HG03039 (cell line): ENCODE data around the gene RGS2.

ENCODE experiments used
- ATAC-seq: cut with Tn5 transposase; IDR thresholded peaks from one replicate; pipeline ENCODE4 v1.9.1; 2021; ENCODE audit warnings: mild to moderate bottlenecking, moderate library complexity; ENCODE audit not compliant: unreplicated experiment

RGS2 gene

GRCh38 chr1:192795916-192796618 is 12.8 kb upstream of the RGS2 start:
- ATAC-seq, result no peak

DNA sequence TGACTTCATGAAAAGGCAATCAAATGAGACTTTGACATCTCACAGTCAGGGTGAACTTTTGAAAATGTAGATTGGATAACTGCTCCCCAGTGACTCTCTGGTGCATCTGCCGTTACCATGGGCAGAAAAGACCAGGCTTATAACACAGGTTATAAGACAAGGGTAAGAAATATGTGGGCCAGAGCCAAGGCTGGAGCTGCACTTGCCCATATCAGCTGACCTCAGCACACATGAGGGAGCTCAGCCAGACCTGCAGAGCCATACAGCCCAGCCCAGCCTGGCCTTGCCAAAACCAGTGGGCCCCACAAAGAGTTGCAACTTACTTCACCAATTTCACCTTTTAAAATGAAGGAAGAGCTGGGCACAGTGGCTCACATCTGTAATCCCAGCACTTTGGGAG is 11.7 kb upstream of the RGS2 start:
- no peak for ATAC-seq

- ATAC-seq, result no peak
These were observed 10.9 kb upstream of the RGS2 start for GRCh38 chr1:192797891-192798290.

DNA sequence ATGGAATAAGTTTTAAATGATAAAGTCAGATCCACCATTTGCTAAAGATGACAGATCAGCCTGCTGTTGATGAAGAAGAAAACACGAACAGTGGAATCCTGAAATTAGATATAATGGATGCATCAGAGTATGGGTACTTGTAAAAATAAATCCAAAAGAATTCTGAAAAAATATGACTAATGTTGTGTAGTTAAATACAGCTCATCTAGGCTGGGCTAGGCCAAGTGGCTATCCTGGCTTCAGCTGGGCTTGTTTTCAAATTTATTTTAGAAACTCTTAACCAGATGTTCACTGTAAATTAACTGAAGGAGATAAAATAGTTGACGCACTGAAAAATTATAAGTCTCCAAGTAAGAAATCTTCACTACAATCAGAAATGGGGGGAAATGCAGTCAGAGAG is 7.4 kb upstream of the RGS2 start:
- no peak for ATAC-seq

- ATAC-seq, result no peak
These were observed 6.4 kb upstream of the RGS2 start for GRCh38 chr1:192802406-192802805.

- ATAC-seq, result no peak
These were observed 5.3 kb upstream of the RGS2 start for GRCh38 chr1:192803501-192803900.

DNA sequence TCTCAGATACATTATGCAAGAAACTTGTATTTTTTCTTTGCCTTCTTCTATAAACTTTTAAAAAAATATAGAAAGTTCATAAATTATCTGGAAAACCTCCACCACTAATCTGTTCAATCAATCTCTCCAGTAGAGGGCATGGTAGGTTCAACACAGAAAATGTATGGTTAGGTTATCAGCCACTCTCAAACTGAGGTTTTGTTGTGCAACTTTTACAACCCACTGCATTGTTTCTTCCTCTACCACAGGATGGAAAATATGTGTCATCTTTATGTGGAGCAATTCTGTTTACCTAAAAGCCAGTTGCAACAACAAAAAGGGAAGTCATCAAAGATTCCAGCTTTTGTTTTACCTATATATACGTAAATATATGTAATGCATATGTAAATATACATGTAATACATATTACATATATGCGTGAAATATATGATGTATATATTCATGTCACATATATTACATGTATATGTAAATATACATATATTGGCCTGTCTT is 3.0 kb upstream of the RGS2 start:
- ATAC-seq, result peak; percentile 26

DNA sequence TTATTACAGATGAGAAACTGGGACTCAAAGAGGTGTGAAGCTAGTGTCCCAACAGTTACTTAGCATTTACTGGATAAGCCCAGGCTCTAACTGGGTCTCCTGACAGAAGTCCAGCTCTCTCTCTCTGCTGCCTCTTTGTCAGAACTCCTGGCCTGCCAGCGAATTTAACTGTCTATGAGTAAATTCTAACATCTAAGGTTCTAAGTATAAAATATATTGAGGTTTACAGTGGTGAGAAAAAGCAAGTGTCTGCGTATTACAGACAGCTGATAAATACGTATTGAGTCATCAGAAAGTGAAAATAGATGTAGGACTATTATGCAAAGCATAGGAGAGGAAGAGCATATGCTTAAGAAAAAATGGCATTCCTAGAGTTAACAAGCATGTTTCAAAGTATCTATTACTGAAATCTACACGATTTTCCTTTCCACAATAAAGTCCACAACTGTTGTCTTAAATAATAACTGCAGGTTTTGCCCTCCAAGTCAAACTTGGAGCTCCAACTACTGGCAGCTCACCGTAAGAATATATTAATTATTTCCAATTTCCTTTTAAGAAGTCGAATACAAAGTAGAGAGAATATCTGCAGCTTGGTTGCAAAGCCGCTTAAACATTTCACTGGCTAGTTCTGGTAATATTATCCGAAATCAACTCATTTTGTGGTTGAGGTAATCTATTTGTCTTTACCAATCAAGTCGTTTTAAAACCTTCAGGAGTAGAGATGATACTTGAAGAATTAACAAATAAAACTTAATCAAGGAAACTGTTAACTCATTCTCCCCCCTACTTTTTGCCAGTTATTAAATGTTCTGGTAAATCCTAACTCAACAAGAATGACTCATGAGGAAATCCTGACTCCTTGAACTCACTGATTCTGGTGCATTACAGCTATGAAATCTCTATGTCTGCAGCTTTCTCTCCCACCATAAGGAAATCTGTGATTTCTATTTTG is 1.4 kb upstream of the RGS2 start:
- peak; percentile 29 for ATAC-seq

DNA sequence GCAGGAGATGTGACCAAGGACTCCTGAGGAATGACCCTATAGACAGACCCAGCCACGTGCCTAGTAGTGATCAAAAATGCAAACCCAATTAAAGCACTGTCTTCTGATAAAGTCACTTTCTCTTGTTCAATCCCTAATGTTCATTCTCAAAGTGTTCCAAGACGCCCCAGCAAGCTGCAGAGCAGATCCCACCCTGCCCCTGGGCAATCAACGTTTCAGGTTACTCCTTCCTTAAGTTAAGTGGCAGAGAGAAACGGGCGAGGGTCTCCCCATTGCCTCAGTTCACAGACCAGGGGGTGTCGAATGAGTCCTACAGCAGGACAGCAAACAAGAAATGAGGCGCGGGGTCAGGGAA is 699 bp upstream of the RGS2 start:
- ATAC-seq, result no peak

- no peak for ATAC-seq
These were observed 741 bp downstream of the RGS2 start for GRCh38 chr1:192809307-192810252.

- ATAC-seq, result no peak
These were observed 1.5 kb downstream of the RGS2 start for GRCh38 chr1:192810253-192810880.

GRCh38 chr1:192811006-192811405 is 2.2 kb downstream of the RGS2 start:
- no peak for ATAC-seq

- ATAC-seq, result no peak
These were observed 2.9 kb downstream of the RGS2 start for GRCh38 chr1:192811594-192812239.

GRCh38 chr1:192812420-192813209 is 3.8 kb downstream of the RGS2 start:
- no peak for ATAC-seq

DNA sequence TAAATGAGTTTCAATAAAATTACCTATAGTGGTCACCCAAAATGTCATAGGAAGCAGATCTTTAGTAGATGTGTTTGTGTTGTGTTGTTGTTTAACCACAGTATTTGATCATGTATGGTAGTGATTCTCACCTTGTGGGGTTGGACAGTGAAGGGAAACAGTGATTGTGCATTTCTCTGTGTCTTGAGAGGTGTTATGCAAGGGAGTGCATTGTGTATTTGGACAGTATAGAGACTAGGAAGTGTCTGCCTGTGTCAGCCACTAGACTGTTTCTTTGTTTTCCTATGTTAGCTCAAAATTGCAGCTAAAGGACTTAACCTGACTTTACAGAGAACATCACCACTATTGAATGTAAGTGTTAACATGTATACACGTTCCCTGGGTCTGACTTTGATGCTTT is 6.0 kb downstream of the RGS2 start:
- no peak for ATAC-seq

GRCh38 chr1:192817246-192817645 is 8.4 kb downstream of the RGS2 start:
- ATAC-seq, result no peak

DNA sequence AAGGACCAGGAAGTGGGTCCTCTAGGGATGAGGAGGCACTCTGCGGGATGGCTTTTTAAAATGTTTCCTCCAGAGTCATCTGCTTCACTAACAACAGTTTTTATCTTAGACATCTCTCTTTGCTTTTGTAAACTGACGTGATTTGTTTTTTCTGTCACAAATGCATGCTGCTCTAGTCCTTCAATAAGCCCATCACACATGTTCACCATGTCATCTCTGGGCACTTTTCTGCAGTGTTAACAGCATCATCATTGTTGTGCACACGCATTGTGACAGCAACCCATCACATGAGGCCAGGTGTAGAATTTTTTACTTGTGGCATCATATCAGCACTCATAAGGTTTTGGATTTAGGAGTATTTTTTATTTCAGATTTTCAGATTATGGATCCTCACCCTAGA is 12.5 kb downstream of the RGS2 start:
- no peak for ATAC-seq

DNA sequence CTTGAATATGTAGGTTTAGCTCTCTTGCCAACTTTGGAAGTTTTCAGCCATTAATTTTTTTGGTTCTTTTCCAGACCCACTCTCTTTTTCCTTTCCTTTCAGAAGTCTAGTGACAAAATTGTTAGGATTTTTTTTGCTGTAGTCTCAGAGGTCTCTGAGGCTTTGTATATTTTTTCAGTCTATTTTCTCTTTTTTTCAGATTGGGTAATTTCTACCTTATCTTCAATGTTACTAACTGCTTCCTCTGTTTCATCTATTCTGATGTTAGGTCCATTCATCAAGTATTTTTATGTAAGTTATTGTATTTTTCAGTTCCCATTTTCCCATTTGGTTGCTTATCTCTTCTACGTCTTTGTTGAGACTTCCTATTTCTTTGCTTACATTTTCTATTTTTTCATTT is 15.7 kb downstream of the RGS2 start:
- ATAC-seq, result no peak
